ENCODE results near the gene CHGA. TPM values are rescaled to one million over a fixed set of nuclear protein-coding genes. Genes with fewer than 3 reads are reported as not detected.

CHGA gene
- total RNA-seq, 1 donor from 2014 or later: not detected

GRCh38 chr14:92917956-92918355, 5.0 kb upstream of the CHGA start:
- Histone ChIP-seq H3K27me3 (ENCODE audit: control insufficient read depth, insufficient read depth, low read length) (peaks cover 17% of the 10 kb centered on the region), H3K4me3 (ENCODE audit: low read depth, low read length) (no peak overlapping the region), H3K36me3 (ENCODE audit: control insufficient read depth, insufficient read depth, low read length) (no peaks in the 10 kb centered on the region)
- TF ChIP-seq CTCF (IDR thresholded peaks at IDR 0.05; ENCODE audit: insufficient read depth, low read length, poor library complexity, severe bottlenecking): no peak
- no peak for DNase-seq (ENCODE audit: low read depth)

- no peak for TF ChIP-seq CTCF (IDR thresholded peaks at IDR 0.05; ENCODE audit: insufficient read depth, low read length, poor library complexity, severe bottlenecking)
- DNase-seq (ENCODE audit: low read depth): no peak
- Histone ChIP-seq H3K36me3 (ENCODE audit: control insufficient read depth, insufficient read depth, low read length) (no peaks in the 10 kb centered on the region), H3K4me3 (ENCODE audit: low read depth, low read length) (no peak overlapping the region), H3K27me3 (ENCODE audit: control insufficient read depth, insufficient read depth, low read length) (peaks cover 31% of the 10 kb centered on the region)
These were observed 2.9 kb upstream of the CHGA start for GRCh38 chr14:92920001-92920400.

GRCh38 chr14:92922155-92922735, 705 bp upstream of the CHGA start:
- H3K27me3 ChIP-seq (ENCODE audit: control insufficient read depth, insufficient read depth, low read length): peaks cover 38% of the 10 kb centered on the region
- no peak for TF ChIP-seq CTCF (IDR thresholded peaks at IDR 0.05; ENCODE audit: insufficient read depth, low read length, poor library complexity, severe bottlenecking)
- no peaks in the 10 kb centered on the region for H3K36me3 ChIP-seq (ENCODE audit: control insufficient read depth, insufficient read depth, low read length)
- no peak for DNase-seq (ENCODE audit: low read depth)
- no peak overlapping the region for H3K4me3 ChIP-seq (ENCODE audit: low read depth, low read length)

- H3K36me3 ChIP-seq (ENCODE audit: control insufficient read depth, insufficient read depth, low read length): no peaks in the 10 kb centered on the region
- H3K27me3 ChIP-seq (ENCODE audit: control insufficient read depth, insufficient read depth, low read length): peaks cover 38% of the 10 kb centered on the region
- DNase-seq (ENCODE audit: low read depth): no peak
- H3K4me3 ChIP-seq (ENCODE audit: low read depth, low read length): no peak overlapping the region
- TF ChIP-seq CTCF (IDR thresholded peaks at IDR 0.05; ENCODE audit: insufficient read depth, low read length, poor library complexity, severe bottlenecking): no peak
These were observed 774 bp downstream of the CHGA start for GRCh38 chr14:92923744-92924103.

- H3K27me3 ChIP-seq (ENCODE audit: control insufficient read depth, insufficient read depth, low read length): peaks cover 41% of the 10 kb centered on the region
- no peak for TF ChIP-seq CTCF (IDR thresholded peaks at IDR 0.05; ENCODE audit: insufficient read depth, low read length, poor library complexity, severe bottlenecking)
- DNase-seq (ENCODE audit: low read depth): no peak
- H3K36me3 ChIP-seq (ENCODE audit: control insufficient read depth, insufficient read depth, low read length): no peaks in the 10 kb centered on the region
- H3K4me3 ChIP-seq (ENCODE audit: low read depth, low read length): no peak overlapping the region
These were observed 1.3 kb downstream of the CHGA start for GRCh38 chr14:92924247-92924646.

GRCh38 chr14:92925446-92925845, 2.5 kb downstream of the CHGA start:
- no peaks in the 10 kb centered on the region for H3K36me3 ChIP-seq (ENCODE audit: control insufficient read depth, insufficient read depth, low read length)
- TF ChIP-seq CTCF (IDR thresholded peaks at IDR 0.05; ENCODE audit: insufficient read depth, low read length, poor library complexity, severe bottlenecking): no peak
- DNase-seq (ENCODE audit: low read depth): no peak
- no peak overlapping the region for H3K4me3 ChIP-seq (ENCODE audit: low read depth, low read length)
- H3K27me3 ChIP-seq (ENCODE audit: control insufficient read depth, insufficient read depth, low read length): peaks cover 49% of the 10 kb centered on the region
